Prostate gland (tissue), 2 donors: ENCODE data around the gene AFF1.

Experiments
- CTCF ChIP-seq, 4 experiments: fragments of 200-600 bp in 2 of 4; fragments of 450-650 bp in 2 of 4; sonication (generic) in 2 of 4; IDR thresholded peaks; 1 replicate in 3 of 4; 2 replicates in 1 of 4; pipeline ENCODE4 v1.5.1; 2016 to 2019; ENCODE audit warnings: antibody characterized with exemption in 4 of 4, mild to moderate bottlenecking in 2 of 4, moderate library complexity in 2 of 4
- POLR2A ChIP-seq: fragments of 450-650 bp; IDR thresholded peaks from one replicate; pipeline ENCODE4 v1.6.1; 2016; ENCODE audit warnings: antibody characterized with exemption, mild to moderate bottlenecking

DNA sequence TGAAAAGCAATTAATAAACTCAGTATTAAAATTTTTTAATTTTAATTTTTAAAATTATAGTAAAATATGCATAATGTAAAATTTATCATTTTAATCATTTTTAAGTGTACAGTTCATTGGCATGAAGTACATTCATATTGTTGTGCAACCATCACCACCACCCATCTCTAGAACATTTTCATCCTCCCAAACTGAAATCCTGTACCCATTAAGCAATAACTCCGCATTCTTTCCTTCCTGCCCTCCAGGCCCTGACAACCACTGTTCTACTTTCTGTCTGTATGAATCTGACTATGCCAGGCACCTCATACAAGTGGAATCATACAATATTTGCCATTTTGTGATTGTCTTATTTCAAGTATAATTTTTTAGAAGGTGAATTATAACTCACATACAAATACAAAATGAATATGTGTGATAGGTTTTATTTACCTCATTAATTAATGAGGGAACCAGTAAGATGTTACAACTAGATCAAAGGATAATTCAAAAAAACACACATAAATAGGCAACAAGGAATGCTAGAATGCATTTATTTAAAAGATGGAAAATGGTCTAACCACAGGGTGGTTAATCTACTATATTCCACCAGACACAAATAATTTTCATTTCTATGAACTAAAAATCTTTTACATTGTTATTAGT, 13.1 kb upstream of the AFF1 start:
- TF ChIP-seq CTCF (IDR thresholded peaks at IDR 0.05) (no peak), POLR2A (no peak)
